ENCODE data around the gene REEP1.

GRCh38 chr2:86254576-86255538, 82.6 kb downstream of the REEP1 start:
- TF ChIP-seq CTCF (conservative IDR thresholded peaks at IDR 0.05; ENCODE audit: low read length) (no peak), EZH2phosphoT487 (IDR thresholded peaks at IDR 0.05; ENCODE audit: borderline replicate concordance, low read depth, low read length) (no peak)
